GM19193 (cell line): Measurements from ENCODE around the gene ARHGEF25.

ENCODE experiments used
- POLR2A ChIP-seq: IDR thresholded peaks from 4 replicates; pipeline ENCODE4 v1.6.1; 2011; ENCODE audit not compliant: insufficient read depth, insufficient read length; ENCODE audit errors: extremely low read depth

ARHGEF25 gene

DNA sequence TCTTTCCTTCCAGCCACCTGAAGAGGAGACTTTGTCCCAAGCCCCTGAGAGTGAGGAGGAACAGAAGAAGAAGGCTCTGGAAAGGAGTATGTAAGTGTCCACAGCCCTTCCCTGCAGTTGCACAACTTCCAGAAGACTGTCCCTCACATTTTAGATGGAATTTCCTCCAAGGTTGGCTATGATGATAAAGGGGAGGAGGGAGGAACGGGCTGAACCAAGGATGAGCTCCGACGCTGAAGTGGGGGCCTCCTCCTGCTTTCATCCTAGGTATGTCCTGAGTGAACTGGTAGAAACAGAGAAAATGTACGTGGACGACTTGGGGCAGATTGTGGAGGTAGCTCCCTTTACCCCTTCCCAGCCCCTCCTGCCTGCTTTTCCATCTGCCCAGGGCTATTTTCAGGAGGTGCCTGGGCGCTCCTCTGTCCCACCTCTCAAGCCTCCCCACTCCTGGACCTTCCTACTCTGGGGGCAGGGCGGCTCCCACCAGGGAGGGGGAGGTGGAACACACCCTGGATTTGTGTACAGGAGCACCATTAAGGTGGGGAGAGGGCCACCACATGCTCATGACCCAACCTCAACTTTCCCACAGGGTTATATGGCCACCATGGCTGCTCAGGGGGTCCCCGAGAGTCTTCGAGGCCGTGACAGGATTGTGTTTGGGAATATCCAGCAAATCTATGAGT is 2.3 kb downstream of the ARHGEF25 start:
- no peak for TF ChIP-seq POLR2A

DNA sequence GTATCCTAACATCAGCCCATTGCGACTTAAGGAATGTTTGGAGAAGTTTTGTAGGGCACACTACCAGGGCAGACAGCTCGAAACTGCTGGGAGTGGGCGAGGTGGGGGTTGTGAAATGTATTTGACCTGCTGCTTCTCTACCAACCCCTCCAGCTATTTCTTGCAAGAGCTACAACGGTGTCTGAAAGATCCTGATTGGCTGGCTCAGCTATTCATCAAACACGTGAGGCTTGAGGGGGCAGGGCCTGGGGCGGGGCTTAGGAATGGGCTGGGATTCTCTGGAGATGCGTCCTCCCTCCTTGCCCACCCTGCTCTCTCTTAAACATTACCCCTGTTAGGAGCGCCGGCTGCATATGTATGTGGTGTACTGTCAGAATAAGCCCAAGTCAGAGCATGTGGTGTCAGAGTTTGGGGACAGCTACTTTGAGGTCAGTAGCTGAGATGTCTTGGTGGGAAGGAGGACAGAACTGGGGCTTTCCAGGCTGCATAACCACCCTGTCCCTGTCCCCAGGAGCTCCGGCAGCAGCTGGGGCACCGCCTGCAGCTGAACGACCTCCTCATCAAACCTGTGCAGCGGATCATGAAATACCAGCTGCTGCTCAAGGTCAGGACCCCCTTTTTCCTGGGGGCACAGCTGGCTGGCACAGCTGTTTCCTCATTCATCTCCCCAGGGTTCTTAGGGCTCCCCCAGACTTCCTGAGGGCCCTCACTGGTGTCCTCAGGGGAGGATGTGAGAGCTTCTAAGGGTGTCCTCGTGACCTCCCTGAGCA is 3.1 kb downstream of the ARHGEF25 start:
- no peak for TF ChIP-seq POLR2A

DNA sequence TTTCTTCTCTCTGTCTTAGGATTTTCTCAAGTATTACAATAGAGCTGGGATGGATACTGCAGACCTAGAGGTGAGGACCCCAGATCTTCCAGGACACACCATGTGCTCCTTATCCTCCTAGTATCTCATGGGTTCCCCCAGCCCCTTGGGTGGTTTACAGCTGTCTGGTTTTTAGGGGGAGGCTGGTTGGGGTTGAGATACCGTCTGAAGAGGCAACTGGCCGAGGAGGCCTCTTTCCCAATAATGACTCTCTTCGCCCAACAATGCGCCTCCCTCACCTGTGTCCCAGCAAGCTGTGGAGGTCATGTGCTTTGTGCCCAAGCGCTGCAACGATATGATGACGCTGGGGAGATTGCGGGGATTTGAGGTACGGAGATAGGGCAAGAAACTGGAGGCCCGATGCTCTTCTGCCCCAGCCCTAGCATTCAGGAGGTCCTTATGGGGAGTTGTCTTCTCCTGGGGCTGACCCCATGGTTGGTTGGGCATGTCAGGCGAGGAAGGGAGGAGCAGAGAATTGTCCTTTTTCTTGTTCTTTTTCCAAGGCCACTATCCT is 3.8 kb downstream of the ARHGEF25 start:
- TF ChIP-seq POLR2A = no peak

DNA sequence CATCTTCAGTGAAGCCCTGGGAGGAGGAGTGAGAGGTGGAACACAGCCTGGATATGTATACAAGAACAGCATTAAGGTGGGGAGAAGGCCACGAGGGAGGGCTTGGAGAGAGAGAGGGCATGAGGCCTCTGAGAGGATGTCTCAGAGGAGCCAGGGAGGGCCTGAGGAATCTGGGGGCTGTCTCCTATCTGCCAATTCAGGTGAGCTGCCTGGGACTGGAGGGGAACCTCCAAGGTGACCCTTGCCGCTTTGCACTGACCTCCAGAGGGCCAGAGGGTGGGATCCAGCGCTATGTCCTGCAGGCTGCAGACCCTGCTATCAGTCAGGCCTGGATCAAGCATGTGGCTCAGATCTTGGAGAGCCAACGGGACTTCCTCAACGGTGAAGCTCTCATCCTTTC is 4.4 kb downstream of the ARHGEF25 start:
- TF ChIP-seq POLR2A = no peak

DNA sequence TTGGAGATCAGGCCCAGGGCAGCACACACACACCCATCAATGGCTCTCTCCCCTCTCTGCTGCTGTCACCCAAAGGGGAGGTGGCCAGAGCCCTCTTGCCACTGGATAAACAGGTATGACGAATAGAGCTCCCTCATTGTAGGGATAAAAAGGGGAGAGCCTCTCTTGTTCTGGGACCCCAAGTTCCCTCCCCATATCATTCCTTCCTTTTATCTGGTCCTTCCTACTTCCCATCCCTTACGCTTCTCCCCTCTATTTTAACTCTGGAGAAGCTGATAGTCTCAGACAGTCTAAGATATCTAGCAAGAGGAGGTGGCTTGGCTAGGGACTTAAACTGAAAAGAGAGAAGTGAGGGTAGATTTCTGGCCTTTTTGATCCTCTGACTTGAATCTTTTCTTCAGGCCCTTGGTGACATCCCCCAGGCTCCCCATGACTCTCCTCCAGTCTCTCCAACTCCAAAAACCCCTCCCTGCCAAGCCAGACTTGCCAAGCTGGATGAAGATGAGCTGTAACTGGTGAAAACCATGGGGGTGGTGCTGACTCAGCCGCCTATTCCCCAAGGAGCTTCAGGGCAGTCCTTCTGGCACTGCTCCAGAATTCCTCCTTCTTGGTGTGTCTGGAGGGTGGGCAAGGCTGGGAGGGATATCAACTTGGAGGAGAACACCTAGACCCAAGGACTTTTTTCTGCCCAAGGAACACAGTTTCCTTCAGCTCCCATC is 5.3 kb downstream of the ARHGEF25 start:
- TF ChIP-seq POLR2A = no peak

DNA sequence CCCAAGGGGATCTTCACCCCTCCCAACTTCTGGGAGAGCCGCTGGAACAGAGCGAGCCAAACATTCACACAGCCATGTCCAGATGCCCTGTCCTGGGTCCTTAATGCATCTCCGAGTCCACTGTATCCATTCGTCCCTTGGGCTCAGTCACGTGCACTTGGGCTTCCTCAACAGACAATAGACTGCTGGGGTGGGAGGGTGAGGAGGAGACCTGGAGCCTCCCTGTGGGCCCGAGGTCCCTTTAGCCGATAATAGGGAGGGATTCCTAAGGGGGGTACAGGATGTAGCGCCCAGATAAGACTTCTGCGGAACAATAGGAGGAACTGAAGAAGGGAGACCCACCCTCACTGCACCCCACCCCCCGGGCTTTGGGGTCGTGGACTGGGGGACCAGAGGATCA is 6.7 kb downstream of the ARHGEF25 start:
- TF ChIP-seq POLR2A = no peak

DNA sequence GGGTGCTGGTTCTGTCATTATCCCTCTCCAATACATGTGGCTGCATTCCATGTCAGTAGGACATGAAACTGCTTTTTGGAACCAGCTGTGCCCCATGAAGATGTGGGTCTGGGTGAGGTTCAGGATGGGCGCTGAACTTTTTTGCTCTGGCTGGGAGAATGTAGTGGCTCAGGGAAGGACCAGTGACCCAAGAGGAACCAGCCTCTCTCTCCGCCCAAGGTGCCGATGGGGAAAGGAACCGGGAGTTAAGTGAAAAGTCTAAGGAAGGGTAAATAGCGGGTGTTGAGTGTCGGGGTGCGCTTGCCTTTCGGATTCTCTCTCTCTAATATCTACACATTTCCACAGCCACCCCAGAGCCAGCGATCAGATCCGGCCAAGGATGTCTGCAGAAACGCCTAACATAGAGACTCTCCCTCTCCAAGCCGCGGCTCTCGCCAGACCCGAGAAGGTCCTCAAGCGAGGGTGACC is 7.8 kb downstream of the ARHGEF25 start:
- TF ChIP-seq POLR2A = no peak

DNA sequence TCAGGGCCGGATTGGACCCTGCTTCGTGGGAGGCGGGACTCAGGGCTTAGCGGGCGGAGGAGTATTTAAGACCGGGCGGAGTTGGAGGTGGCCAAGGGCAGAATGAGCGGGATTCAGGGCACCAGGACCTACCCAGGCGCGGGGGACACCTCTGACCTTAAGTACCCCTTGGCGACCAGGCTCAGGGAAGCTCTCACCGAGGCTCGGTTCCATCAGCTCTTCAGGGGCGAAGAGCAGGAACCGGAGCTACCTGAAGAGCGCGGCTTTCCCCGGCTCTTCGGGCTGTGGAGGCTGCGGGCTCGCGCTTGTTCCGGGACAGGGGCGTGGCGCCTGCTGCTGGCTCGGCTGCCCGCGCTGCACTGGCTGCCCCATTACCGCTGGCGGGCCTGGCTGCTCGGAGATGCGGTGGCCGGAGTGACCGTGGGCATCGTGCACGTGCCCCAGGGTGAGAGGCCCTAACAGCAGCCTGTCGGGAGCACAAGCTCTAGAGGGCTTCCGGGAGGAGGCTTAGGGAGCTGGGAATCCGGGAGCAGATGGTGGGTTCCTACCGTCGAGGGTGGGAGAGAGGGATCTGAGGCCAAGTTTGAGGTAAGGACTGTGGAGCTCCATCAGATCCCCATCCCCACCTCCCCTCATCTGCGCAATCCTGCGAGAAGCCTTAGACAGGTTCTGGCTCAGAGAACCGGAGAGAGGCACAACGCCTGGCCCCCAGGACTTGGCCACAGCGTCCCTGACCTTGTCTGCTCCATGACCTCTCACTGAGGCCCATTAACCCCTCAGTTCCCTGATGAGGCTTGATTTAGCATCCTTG is 8.4 kb downstream of the ARHGEF25 start:
- no peak for TF ChIP-seq POLR2A

DNA sequence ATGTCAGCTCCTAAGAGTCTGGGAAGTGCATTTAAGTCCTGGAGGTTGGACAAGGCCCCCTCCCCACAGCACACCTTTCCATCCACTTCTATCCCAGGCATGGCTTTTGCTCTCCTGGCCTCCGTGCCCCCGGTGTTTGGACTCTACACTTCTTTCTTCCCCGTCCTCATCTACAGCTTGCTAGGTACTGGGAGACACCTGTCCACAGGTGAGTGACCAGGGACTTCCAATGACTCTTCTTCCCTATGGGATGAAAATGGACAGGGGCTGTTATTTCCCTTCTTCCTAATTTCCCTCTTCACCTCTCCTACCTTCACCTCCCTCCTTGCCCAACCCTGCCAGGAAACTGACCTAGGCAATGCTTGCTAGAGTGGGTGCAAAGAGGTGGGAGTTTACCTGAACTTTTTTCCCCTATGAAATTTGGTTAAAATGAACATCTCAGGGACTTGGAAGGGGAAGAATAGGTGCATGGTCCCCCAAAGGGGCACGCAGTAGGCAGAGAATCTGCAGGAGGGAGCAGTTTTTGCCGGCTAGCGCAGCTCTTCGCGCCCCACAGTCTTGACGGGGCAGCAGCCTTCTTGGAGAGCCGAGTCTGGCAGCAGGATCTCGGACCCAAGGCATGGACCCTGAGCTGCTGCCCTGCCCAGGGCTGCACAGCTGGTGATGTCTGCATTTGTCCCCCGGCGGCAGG is 9.2 kb downstream of the ARHGEF25 start:
- TF ChIP-seq POLR2A = no peak

DNA sequence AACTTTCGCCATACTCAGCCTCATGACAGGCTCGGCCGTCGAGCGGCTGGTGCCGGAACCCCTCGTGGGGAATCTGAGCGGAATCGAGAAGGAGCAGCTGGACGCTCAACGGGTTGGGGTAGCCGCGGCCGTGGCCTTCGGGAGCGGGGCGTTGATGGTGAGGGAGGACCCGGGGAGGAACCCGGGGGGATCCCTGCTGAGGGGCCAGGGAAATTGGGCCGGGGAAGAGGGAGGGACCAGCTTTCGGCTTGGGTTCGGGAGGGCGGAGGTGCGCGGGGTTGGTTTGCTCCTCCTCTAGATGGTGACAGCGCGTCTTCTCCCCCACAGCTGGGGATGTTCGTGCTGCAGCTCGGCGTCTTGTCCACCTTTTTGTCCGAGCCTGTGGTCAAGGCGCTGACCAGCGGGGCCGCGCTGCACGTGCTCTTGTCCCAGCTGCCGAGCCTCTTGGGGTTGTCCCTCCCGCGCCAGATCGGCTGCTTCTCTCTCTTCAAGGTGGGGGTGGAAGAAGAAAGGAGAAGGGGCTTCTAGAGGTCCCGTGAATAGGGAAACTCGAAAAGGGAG is 9.8 kb downstream of the ARHGEF25 start:
- no peak for TF ChIP-seq POLR2A

DNA sequence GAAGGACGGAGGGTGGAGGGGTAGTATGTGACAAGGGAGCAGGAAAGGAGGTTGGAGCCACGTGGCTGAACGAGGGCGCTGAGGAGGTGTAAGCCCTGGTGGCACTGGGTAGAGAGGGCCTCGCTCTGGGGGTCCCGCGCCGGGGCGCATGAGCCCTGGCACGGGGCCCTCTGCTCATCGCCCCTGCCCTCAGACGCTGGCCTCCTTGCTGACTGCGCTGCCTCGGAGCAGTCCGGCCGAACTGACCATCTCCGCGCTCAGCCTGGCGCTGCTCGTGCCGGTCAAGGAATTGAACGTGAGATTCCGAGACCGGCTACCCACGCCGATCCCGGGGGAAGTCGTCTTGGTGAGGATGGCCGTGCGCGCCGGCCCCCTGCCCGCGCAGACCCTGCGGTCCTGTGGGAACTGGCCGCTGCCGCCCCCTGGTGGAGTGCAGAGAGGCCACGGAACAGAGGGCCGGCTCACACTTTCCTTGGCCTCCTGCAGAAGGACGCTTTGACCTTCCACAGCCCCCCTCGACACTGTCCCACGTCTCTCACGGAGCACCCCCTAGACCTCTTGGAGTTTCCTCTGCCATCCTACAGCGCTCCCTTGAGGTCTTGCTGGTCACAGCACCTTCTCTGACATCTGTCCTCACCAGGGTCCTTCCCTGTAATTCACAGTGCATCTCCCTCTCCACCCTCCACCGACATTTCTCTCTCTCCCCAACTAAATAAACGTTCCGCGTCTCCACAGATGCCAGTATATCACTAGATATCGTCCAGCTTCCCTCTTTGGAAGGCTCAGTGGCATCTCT is 10.5 kb downstream of the ARHGEF25 start:
- TF ChIP-seq POLR2A = no peak

DNA sequence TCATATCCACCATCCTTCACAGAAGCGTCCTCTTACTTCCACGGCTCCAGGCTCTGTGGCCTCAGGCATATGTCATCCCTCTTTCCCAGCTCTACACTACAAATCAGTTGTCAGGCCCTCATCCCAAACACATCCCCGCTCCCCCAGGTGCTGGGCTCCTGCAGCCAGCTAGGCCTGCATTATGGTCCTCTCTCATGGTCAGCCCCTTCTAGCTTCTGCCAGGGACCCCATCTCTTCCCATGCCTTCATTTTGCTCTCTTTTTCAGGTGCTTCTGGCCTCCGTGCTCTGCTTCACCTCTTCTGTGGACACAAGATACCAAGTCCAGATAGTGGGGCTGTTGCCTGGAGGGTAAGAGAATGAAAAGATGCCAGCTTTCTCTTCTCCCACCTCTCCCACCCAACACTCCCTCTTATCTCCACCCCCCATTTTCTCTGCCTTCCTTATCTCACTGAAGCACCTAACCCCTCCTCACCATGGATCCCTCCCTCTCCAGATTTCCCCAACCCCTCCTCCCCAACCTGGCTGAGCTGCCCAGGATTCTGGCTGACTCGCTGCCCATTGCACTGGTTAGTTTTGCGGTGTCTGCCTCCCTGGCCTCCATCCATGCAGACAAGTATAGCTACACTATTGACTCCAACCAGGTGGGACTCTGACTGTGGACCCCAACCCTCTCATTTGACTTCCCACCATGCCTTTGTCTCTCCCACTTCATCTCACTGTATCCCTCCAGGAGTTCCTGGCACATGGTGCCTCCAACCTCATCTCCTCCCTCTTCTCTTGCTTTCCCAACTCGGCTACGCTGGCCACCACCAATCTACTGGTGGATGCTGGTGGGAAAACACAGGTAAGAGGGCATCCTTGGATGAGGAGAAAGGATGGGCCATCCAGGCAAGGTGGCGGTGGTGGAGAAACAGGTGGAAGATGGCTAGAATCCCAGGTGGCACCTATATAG is 11.3 kb downstream of the ARHGEF25 start:
- TF ChIP-seq POLR2A = no peak
